CD4-positive, alpha-beta T cell treated with Interleukin-4 for 1 hour (primary cell): ENCODE results near the gene C3orf52.

Experiments used
- DNase-seq, 2 donors: peaks; one replicate each; pipeline ENCODE4 v3.0.0-alpha.2; 2020 to 2022

C3orf52 gene

DNA sequence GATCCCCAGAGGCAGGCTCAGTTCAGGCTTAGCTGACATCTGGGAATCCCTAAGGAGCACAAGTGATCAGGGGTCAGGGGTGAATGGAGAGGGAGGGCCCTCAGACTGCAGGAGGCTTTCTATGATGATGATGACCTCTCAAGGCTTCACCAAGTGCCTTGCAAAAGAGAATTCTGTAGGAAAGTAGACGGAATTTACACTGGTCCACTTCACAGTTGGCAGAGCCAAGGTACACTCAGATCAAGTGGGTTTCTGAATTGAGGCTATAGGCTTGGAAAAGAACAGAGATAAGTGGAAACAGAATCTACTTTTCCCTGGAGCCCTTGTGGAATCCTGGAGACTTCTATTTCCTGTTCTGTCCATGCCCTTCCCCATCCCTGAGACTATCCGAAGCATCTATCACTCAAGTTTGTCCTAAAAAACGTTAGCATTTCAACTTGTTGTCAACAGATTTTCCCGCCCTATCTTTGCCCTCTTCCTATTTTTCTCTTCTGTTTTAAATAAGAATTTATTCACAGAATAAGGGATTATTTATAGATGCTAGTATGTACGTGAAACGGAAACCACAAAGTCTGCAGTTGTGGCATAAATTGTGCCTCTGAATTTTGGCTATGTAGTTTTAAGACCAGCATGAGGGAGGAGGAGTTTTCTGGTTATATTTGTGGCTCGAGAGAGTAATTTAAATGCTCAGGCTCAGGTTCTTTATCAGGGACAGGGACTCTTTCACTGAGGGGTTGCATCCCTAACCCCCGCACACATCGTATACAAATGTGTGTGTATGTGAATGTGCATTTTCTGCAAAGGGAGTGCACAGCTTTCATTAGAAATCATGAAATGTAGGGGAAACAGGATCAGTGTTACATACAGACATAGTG lies 34.0 kb downstream of the C3orf52 start:
- DNase-seq: no peak

DNA sequence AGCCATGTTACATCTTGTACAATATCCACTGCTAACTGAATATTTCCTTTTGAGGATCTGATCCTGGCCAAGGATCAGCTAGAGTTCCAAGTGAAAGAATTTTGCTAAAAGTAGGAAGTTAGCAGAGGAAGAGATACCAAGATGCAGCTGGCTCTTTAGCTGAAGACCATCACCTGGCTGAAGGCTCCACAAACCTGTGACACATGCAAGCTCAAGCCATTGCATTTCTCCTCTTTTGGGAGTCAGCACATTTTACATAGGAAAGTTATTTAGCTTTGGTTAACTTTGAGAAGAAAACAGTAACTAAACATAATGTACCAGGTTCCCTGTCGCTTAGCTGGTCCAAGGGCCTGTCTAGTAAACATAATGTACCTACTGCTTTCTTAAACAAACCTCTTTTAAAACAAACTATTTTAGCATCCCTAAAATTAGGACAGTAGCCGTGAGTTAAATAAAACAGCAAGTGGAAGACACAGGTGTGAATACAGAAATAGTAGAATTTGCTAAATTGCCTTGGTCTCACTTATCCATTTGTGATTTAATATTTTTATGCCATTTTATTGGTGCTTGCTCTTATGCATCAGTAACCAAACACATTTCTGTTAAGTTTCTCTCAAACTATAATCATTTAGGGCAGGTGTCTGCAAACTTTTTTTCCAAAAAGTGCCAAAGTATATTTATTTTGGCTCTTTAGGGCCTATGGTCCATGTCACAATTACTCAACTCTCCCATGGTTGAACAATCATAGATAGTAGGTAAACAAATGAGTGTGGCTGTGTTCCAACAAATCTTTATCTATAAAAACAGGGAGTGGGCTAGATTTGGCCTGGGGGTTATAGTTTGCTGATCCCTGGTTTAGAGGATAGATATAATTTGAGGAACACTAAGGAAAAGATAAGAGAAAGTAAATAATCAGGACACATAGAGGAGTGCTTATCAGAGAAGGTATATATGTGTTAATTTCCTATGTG lies 35.7 kb downstream of the C3orf52 start:
- DNase-seq: no peak

GRCh38 chr3:112122870-112123269 lies 36.7 kb downstream of the C3orf52 start:
- no peak for DNase-seq

DNA sequence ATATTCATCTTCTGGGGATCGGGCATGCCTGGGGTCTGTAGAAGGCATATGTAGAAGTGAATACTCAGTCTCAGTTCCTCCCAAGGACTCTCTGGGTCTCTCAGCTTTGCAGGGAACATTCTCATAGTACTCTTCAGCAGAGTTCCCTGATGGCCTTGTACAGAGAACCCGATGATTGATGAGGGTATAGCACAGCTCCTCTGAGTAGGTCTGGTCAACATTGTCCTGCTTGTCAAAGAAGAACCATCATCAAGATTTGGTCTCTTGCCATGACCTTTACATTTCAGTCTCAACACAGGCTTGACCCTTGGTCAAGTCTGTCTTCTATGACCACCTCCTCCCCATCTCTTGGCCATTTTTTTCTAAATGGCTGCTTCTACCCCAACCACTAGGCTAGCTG lies 37.4 kb downstream of the C3orf52 start:
- DNase-seq: no peak

- no peak for DNase-seq
Observed at GRCh38 chr3:112124907-112125607, 38.9 kb downstream of the C3orf52 start.

GRCh38 chr3:112126511-112126911 lies 40.3 kb downstream of the C3orf52 start:
- no peak for DNase-seq

- peak in 1 of 2 donors; percentile 36 for DNase-seq
Observed at GRCh38 chr3:112127522-112128494, 41.6 kb downstream of the C3orf52 start.

- DNase-seq: peak; percentile 84 to 85
Observed at GRCh38 chr3:112128843-112129727, 42.9 kb downstream of the C3orf52 start.

GRCh38 chr3:112129925-112130637 lies 43.9 kb downstream of the C3orf52 start:
- DNase-seq: no peak

- no peak for DNase-seq
Observed at GRCh38 chr3:112130638-112130993, 44.4 kb downstream of the C3orf52 start.

DNA sequence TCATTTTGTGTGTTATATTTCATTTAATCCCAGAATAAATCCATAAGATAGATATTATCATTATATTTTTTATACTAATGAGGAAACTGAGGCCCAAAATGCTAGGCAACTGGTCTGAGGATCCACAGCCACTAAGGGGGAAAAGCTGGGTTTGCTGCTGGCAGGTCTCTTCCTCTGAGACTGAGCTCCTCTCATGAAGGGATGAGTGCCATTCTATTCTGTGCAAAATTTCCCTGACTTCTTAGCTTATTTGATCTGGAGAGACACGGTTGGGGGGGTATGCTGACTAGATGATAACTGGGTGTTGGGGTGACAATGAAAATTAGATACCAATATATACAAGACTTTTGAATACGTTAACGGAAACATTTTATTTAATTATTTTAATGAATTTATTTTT lies 44.9 kb downstream of the C3orf52 start:
- no peak for DNase-seq

- no peak for DNase-seq
Observed at GRCh38 chr3:112132088-112132487, 45.9 kb downstream of the C3orf52 start.

DNA sequence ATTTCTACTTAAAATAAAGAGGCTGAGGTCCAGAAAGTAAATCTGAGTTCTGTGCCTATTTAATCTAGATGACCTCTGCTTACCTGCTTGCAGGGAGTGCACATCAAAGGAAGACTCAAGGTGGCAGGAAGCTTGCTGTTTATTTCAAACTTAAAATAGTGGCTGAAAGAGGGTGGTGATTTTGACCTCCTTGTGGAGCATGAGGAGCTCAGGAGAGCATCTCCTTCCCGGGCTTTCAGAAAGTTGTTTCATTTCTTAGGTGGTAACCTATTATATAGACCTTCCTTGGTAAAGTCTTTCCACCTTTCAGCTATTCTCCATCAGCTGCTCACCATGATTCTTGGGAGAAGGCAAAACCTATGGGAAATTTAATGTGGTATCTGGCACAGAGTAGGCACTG lies 46.4 kb downstream of the C3orf52 start:
- DNase-seq: peak in 1 of 2 donors; percentile 34

GRCh38 chr3:112132975-112133448 lies 46.8 kb downstream of the C3orf52 start, which contains the start of gene GCSAM:
Gene GCSAM (minus strand): TSS chr3:112133248. CDS start chr3:112133120, 128 bp downstream.
- DNase-seq: peak; percentile 87 to 89

GRCh38 chr3:112133626-112134334 lies 47.6 kb downstream of the C3orf52 start:
- DNase-seq: no peak

- DNase-seq: peak in 1 of 2 donors; percentile 77
Observed at GRCh38 chr3:112134335-112135124, 48.3 kb downstream of the C3orf52 start.

DNA sequence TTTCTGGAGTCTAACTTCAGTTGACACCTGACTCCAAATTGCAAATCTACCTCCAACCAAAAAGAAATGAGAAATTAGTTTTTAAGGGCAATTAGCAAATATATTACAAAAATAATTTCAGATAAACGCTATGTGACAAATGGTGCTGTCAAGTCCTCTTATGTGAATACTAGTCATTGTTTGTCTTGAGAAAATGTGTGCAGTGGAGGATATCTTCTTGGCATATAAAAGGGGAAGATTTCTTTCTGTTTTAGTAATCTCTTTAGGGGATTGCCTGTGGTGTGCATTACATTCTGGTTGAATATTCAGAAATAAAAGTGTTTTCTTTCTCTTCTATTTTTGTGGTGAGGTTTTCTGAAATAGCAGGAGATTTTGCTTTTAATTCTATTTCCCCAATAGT lies 49.9 kb downstream of the C3orf52 start:
- DNase-seq: no peak
